ENCODE measurements around the gene CENPB. TPM values are rescaled to one million over a fixed set of nuclear protein-coding genes. Genes with fewer than 3 reads are reported as not detected.

CENPB gene
- total RNA-seq, 1 donor from 2014 or later, result 76.2 TPM

DNA sequence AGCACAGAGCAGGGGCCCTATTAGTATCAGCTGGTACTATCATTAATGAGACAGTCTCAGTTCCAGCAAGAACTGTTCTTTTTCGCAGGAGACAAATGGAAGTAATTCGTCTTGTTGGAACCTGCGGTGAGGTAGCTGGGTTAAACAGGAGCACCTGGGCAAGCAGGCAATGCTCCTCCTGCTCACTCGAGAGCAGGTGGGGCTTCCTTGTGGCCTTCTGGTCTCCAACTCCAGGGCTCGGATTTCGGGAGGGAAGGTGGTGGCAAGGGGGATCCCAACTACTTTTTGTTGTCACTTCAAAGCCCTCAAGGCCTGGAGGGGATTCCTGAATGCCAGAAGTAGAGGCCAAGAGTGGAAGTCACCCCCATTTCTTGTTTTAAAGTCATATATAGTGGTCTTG, 3.9 kb downstream of the CENPB start:
- DNase-seq (peak; percentile 30), ATAC-seq (no peak)
- Histone ChIP-seq H3K4me1 (peaks cover 60% of the 10 kb centered on the region), H3K36me3 (peaks cover 13% of the 10 kb centered on the region), H3K27ac (no peak overlapping the region), H3K4me3 (no peak overlapping the region), H3K9me3 (no peaks in the 10 kb centered on the region), H3K27me3 (ENCODE audit: low read depth) (peaks cover 7% of the 10 kb centered on the region)
- no peak for TF ChIP-seq CTCF (IDR thresholded peaks at IDR 0.05)
- intact Hi-C loops (cut with DNase I), result no loop called here

DNA sequence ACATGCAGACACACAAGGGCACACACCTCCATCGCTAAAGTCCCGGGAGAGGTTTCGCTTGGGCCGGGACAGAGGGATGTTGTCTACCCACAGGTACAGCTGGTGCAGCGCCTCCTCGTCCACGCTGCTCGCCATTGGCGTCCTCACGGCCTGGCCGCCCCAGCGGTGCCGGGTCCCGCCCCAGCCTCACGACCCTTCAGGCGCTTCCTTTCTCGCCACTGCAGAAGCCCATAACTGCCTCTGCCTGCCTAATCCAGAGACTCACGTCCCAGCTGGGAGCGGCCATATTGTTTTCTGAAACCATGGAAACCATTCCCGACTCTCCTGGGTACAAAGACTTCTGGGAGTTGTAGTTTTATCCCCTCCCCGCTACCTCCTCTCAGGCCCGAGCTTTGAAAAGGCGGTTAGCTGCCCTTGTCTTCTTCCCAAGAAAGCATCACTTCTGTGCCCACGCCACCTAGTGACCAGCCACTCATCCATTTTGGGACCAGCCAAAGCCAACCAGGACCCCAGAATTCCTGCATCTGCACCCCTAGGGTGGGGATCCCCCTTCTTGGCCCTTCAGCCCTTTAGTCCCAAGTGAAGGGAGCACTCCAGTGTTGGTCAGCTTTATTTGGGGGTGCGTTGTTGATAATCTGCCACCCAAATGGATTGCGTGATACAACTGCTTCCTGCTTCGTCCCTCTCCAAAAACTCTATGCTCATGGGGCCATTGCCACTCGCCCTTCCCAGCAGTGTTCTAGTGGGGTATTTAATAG, 5.2 kb downstream of the CENPB start, which contains the start of gene SPEF1:
TSS of gene SPEF1 (minus strand) at position 296 of the 758 bp plus-strand sequence. CDS start at position 135, 161 bp downstream.
- Histone ChIP-seq H3K4me3 (peak within 1 kb of the TSS; percentile 47), H3K36me3 (peaks cover 13% of the 10 kb centered on the region), H3K4me1 (peaks cover 60% of the 10 kb centered on the region), H3K9me3 (no peaks in the 10 kb centered on the region), H3K27ac (peak within 1 kb of the TSS; percentile 66), H3K27me3 (ENCODE audit: low read depth) (peaks cover 7% of the 10 kb centered on the region)
- DNase-seq, result peak; percentile 75
- intact Hi-C loops (cut with DNase I), result no loop called here
- peak; percentile 36 for TF ChIP-seq CTCF (IDR thresholded peaks at IDR 0.05)
- peak; percentile 72 to 82 for ATAC-seq

DNA sequence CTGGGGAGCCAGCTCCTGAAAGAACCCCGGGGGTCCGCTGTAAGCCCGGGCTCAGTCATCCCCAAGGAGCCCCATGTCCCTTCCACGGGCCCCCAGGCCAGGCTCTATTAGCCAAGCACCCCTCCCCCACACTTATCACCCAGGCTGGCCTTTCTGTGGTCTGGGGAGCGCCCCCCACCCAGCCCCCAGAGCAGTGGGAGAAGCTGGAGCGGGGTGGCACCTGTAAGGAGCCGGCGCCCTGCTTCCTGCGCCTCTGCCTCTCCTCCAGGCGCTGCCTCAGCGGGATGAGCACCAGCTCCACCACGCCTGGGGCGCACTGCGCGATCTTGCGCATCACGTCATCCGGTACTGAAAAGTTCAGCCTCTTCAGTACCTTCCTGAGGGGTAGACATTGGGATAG, 7.6 kb downstream of the CENPB start:
- Histone ChIP-seq H3K9me3 (no peaks in the 10 kb centered on the region), H3K4me3 (no peak overlapping the region), H3K36me3 (peaks cover 4% of the 10 kb centered on the region), H3K4me1 (peaks cover 42% of the 10 kb centered on the region), H3K27ac (no peak overlapping the region), H3K27me3 (ENCODE audit: low read depth) (peaks cover 7% of the 10 kb centered on the region)
- ATAC-seq, result no peak
- intact Hi-C loops (cut with DNase I), result no loop called here
- TF ChIP-seq CTCF (IDR thresholded peaks at IDR 0.05), result no peak
- DNase-seq, result peak; percentile 32

DNA sequence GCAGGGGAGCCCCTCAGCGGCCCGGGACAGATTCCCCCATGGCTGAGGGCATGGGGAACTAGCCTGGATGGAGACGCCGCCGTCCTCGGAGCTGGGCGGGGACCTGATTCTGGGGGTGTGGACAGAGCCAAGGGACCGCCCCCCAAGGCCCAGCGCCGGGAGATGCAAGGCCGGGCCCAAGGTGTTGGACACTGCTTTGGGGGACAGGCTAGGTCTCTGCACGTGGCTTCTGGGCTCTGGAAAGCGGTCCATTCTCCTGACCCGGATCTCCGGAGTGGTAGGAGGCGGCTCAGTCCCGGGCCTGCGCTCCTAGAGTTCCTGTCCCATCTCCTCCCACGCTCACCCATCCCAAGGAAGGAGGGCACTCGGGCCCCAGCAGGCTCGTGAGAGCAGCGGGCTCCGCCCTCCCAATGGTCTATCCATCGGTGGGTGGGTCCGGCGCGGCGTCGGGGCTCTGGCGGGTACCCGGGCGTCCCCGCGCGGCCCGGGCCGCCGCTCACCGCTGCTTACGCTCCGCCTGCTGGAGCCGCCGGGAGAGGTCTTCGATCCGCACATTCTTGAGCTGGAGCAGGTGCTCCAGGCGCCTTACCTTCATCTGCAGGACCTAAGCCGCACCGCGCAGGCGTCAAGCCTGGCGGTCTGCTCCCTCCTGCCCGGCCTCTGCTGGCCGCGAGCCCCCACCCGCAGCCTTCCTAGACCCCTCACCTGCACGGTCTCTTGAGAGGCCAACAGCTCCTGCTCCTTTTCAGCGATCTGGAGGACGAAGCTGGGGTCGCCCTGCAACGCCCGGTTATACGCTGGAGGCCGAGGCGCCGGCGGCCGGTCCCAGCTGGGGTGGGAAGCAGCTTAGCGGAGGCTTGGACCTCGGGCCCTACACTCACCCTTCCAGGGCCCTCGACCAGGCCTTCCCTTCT, 8.6 kb downstream of the CENPB start:
- peaks cover 32% of the 10 kb centered on the region for H3K4me1 ChIP-seq
- H3K36me3 ChIP-seq, result no peaks in the 10 kb centered on the region
- no peaks in the 10 kb centered on the region for H3K9me3 ChIP-seq
- intact Hi-C loops (cut with DNase I), result no loop called here
- peak; percentile 8 for TF ChIP-seq CTCF (IDR thresholded peaks at IDR 0.05)
- H3K27ac ChIP-seq, result no peak overlapping the region
- ATAC-seq (peak; percentile 82 to 87), DNase-seq (peak; percentile 84)
- peak overlapping the region; percentile 62 for H3K4me3 ChIP-seq
- H3K27me3 ChIP-seq (ENCODE audit: low read depth), result peaks cover 7% of the 10 kb centered on the region

- intact Hi-C loops (cut with DNase I), result no loop called here
- TF ChIP-seq CTCF (IDR thresholded peaks at IDR 0.05), result no peak
- peak overlapping the region; percentile 62 for H3K4me3 ChIP-seq
- peaks cover 30% of the 10 kb centered on the region for H3K4me1 ChIP-seq
- no peaks in the 10 kb centered on the region for H3K36me3 ChIP-seq
- DNase-seq (no peak), ATAC-seq (peak in 1 of 2 donors; percentile 2)
- peaks cover 7% of the 10 kb centered on the region for H3K27me3 ChIP-seq (ENCODE audit: low read depth)
- no peak overlapping the region for H3K27ac ChIP-seq
- no peaks in the 10 kb centered on the region for H3K9me3 ChIP-seq
These were observed 9.2 kb downstream of the CENPB start for GRCh38 chr20:3777381-3777715.

Data from lower lobe of right lung (tissue), 2 donors.